HepG2 (cell line): Measurements from ENCODE around the gene MYH7B. TPM values are rescaled to one million over a fixed set of nuclear protein-coding genes. Genes with fewer than 3 reads are reported as not detected.
A peak's percentile ranks its signal among the peaks of the same experiment; 100 is the strongest.

Experiments used
- ATAC-seq: fragments of 200-7000 bp; cut with Tn5 transposase; 3 replicates; pipeline ENCODE4 v1.9.1; 2020; ENCODE audit warnings: mild to moderate bottlenecking, moderate library complexity
- BruUV-seq: library from RNA; stranded (reverse); fragments of 400-500 nt; replicated peaks from 2 replicates; lab custom pipeline; 2021; lab: Mats Ljungman, UMichigan
- CTCF ChIA-PET: fragments of 300-600 bp; formaldehyde crosslinking; extraction: SDS; loops from one replicate; lab custom pipeline; 2021; ENCODE audit warnings: low total read pairs, inconsistent platforms, low intra/inter-chr PET ratio; lab: Yijun Ruan, JAX
- POLR2A ChIA-PET: fragments of 350-600 bp; sonication (Branson Sonifier 250); formaldehyde crosslinking; loops from one replicate; lab custom pipeline; 2020; ENCODE audit warnings: antibody characterized with exemption, inconsistent platforms; lab: Yijun Ruan, JAX
- DNase-seq: peaks from one replicate; pipeline ENCODE4 v3.0.0-alpha.2; 2015; ENCODE audit warnings: low spot score
- FAIRE-seq: peaks from 3 replicates; lab custom pipeline; 2011; peaks lifted over from hg19 to GRCh38; lab: Jason Lieb, UNC
- H2AFZ ChIP-seq: one replicate; pipeline ENCODE4 v1.6.1; 2011; ENCODE audit warnings: low read length, inconsistent platforms
- H3K27ac ChIP-seq: fragments of 300-600 bp; 3 replicates; pipeline ENCODE4 v1.8.0; 2011; ENCODE audit warnings: mixed run types, mild to moderate bottlenecking, mixed read lengths, low read length, inconsistent platforms; ENCODE audit not compliant: insufficient read depth; ENCODE audit errors: extremely low read length
- H3K27me3 ChIP-seq, 2 experiments: fragments of 200-600 bp in 1 of 2; 2 replicates in 1 of 2; 3 replicates in 1 of 2; pipeline versions ENCODE4 v1.6.0 to v1.8.0; 2011; ENCODE audit warnings: low read length in 2 of 2, mild to moderate bottlenecking in 2 of 2, moderate library complexity in 2 of 2, inconsistent platforms in 1 of 2; ENCODE audit not compliant: insufficient read depth in 2 of 2, control insufficient read depth in 1 of 2
- H3K36me3 ChIP-seq, 2 experiments: fragments of 200-600 bp in 1 of 2; replicated peaks in 1 of 2; 2 replicates in 1 of 2; 3 replicates in 1 of 2; pipeline versions ENCODE4 v1.5.1 to v1.8.0; 2011; ENCODE audit warnings: low read length in 2 of 2, inconsistent platforms in 1 of 2; ENCODE audit not compliant: insufficient read depth in 2 of 2, control insufficient read depth in 1 of 2
- H3K4me1 ChIP-seq: 2 replicates; pipeline ENCODE4 v1.5.1; 2012; ENCODE audit warnings: low read length, inconsistent platforms; ENCODE audit not compliant: insufficient read depth
- H3K4me2 ChIP-seq: 2 replicates; pipeline ENCODE4 v1.6.0; 2011; ENCODE audit warnings: low read depth, low read length, inconsistent platforms
- H3K4me3 ChIP-seq, 3 experiments: fragments of 200-600 bp in 1 of 3; sonication (generic), shearing (Covaris generic) in 1 of 3; replicated peaks in 1 of 3; 2 replicates each; pipeline ENCODE4 v1.5.1; 2011 to 2016; ENCODE audit warnings: low read length in 3 of 3, inconsistent platforms in 2 of 3, low read depth in 2 of 3, mild to moderate bottlenecking in 2 of 3, control low read depth in 1 of 3, mixed read lengths in 1 of 3; ENCODE audit not compliant: insufficient read depth in 1 of 3
- H3K79me2 ChIP-seq: one replicate; pipeline ENCODE4 v1.6.1; 2011; ENCODE audit warnings: low read length, inconsistent platforms; ENCODE audit not compliant: insufficient read depth
- H3K9ac ChIP-seq: 2 replicates; pipeline ENCODE4 v1.6.0; 2011; ENCODE audit warnings: mild to moderate bottlenecking, low read depth, low read length, inconsistent platforms; ENCODE audit not compliant: insufficient read depth
- H3K9me3 ChIP-seq: 2 replicates; pipeline ENCODE4 v1.5.1; 2012; ENCODE audit warnings: mild to moderate bottlenecking, low read length
- H4K20me1 ChIP-seq: 2 replicates; pipeline ENCODE4 v1.6.0; 2011; ENCODE audit warnings: inconsistent platforms, mild to moderate bottlenecking, low read length, moderate library complexity; ENCODE audit not compliant: insufficient read depth
- AKAP8 ChIP-seq: sonication (generic); formaldehyde crosslinking; IDR thresholded peaks from 2 replicates; pipeline ENCODE4 v1.5.1; 2020; ENCODE audit warnings: mild to moderate bottlenecking, missing genetic modification reagents
- ATM ChIP-seq: fragments of 450-650 bp; IDR thresholded peaks from 2 replicates; pipeline ENCODE4 v1.7.1; 2017; ENCODE audit warnings: mild to moderate bottlenecking, borderline replicate concordance
- DR1 ChIP-seq: sonication (generic); formaldehyde crosslinking; IDR thresholded peaks from 2 replicates; pipeline ENCODE4 v1.8.0; 2021; ENCODE audit warnings: mild to moderate bottlenecking, missing genetic modification reagents, inconsistent platforms
- E2F5 ChIP-seq: sonication (generic); formaldehyde crosslinking; conservative IDR thresholded peaks from 2 replicates; pipeline ENCODE4 v1.4.0; 2020; ENCODE audit warnings: missing genetic modification reagents
- ERF ChIP-seq: IDR thresholded peaks from 2 replicates; pipeline ENCODE4 v1.6.1; 2018; ENCODE audit warnings: missing biosample characterization, missing genetic modification reagents
- HHEX ChIP-seq: IDR thresholded peaks from 2 replicates; pipeline ENCODE4 v1.6.1; 2016; ENCODE audit warnings: control low read depth
- IKZF5 ChIP-seq: IDR thresholded peaks from 2 replicates; pipeline ENCODE4 v1.6.1; 2018; ENCODE audit warnings: missing genetic modification reagents, mild to moderate bottlenecking, missing compliant biosample characterization
- KLF9 ChIP-seq: IDR thresholded peaks from 2 replicates; pipeline ENCODE4 v1.6.1; 2016; ENCODE audit warnings: low read depth
- MED13 ChIP-seq: sonication (generic); formaldehyde crosslinking; IDR thresholded peaks from 2 replicates; pipeline ENCODE4 v1.5.0; 2020; ENCODE audit warnings: missing genetic modification reagents
- NFYC ChIP-seq: IDR thresholded peaks from 2 replicates; pipeline ENCODE4 v1.6.1; 2016; ENCODE audit warnings: missing genetic modification reagents, missing compliant biosample characterization
- PAXIP1 ChIP-seq: sonication (generic); formaldehyde crosslinking; conservative IDR thresholded peaks from 2 replicates; pipeline ENCODE4 v1.4.0; 2020; ENCODE audit warnings: mild to moderate bottlenecking, missing genetic modification reagents, moderate library complexity
- RAD51 ChIP-seq: fragments of 450-650 bp; IDR thresholded peaks from 2 replicates; pipeline ENCODE4 v1.6.1; 2016; ENCODE audit warnings: borderline replicate concordance
- SP5 ChIP-seq: IDR thresholded peaks from 2 replicates; pipeline ENCODE4 v1.6.1; 2016; ENCODE audit warnings: low read depth, borderline replicate concordance
- ZNF138 ChIP-seq: sonication (generic); formaldehyde crosslinking; IDR thresholded peaks from 2 replicates; pipeline ENCODE4 v1.5.0; 2020; ENCODE audit warnings: mild to moderate bottlenecking, low read depth, missing genetic modification reagents
- in situ Hi-C: cut with HindIII; loops from 2 replicates; pipeline ENCODE4 v1.10.0; 2017; ENCODE audit warnings: low pct_unique_long_range_greater_than_20kb; ENCODE audit not compliant: extremely low pct_ligation_motif_present
- intact Hi-C: fragments of 100-400 bp; cut with micrococcal nuclease; formaldehyde crosslinking; loops from one replicate; pipeline ENCODE4 v1.10.0; 2022; ENCODE audit not compliant: unreplicated experiment
- polyA plus RNA-seq, 8 experiments: library from polyadenylated mRNA; depleted of rRNA in 3 of 8; stranded (reverse) in 7 of 8; unstranded in 1 of 8; fragments of >200 nt; fragmentation: Illumina TruSeq in 4 of 8; extraction: Trizol in 4 of 8; gene quantifications; 2 replicates each; pipeline versions ENCODE4 v1.2.1 to v1.2.3, GENCODE V29; 2011 to 2016; ENCODE audit warnings: low read depth in 4 of 8, missing spikeins in 1 of 8, mixed read lengths in 1 of 8; ENCODE audit not compliant: insufficient read depth in 1 of 8
- total RNA-seq, 5 experiments: library from RNA; depleted of rRNA; stranded (reverse); fragments of >200 nt; fragmentation: Illumina TruSeq; extraction: Trizol; gene quantifications; 2 replicates each; pipeline ENCODE4 v1.2.3, GENCODE V29; 2016; ENCODE audit warnings: low read depth in 1 of 5
- TF ChIP-seq, protein P1 (sequence below): sonication (generic); IDR thresholded peaks from 2 replicates; pipeline ENCODE4 v1.6.1; 2016; ENCODE audit warnings: low read depth, borderline replicate concordance

The MYH7B gene
- total and polyA plus RNA-seq, 2 of the 13 experiments (the other 11 are each of a cell fraction or from before 2014, with no cell fraction given): 0.05 to 0.20 TPM

DNA sequence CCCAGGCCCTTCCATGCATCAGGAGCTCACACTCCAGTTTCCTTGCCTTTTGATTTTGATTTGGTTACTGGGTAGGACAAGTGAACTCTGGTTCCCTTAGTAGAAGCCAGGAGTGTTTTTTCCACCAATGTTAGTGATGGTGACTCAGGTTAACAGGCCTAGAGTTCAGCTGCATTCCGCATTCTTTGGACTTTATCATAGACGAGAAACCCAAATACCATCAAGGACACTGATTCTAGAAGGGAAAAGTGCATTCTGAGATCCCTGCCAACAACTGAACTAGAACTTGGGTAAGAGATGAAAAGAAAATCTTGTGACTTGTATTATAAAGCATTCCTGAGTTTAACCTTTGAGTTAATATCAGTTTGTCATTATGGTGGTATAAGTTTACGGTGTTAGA is 9.0 kb upstream of the MYH7B start (continued):
- TF ChIP-seq HHEX (no peak), NFYC (CRISPR knock-in tag) (no peak), PAXIP1 (CRISPR knock-in tag) (peak; percentile 53; the same call in 1 of the 2 replicates), ZNF138 (no peak), DR1 (CRISPR knock-in tag) (no peak), SP5 (CRISPR knock-in tag) (no peak)

GRCh38 chr20:34947336-34947735 is 8.3 kb upstream of the MYH7B start:
- ATAC-seq: no peak
- no peaks in the 10 kb centered on the region for H3K27me3 ChIP-seq
- peaks cover 9 to 44% of the 10 kb centered on the region in 2 experiments for H3K36me3 ChIP-seq
- DNase-seq: no peak
- no peaks in the 10 kb centered on the region for H4K20me1 ChIP-seq
- no peak overlapping the region for H2AFZ ChIP-seq
- ChIA-PET POLR2A (no interaction called here), CTCF (no interaction called here)
- in situ Hi-C loops: no loop called here
- no peak overlapping the region for H3K4me2 ChIP-seq
- H3K4me3 ChIP-seq: no peak overlapping the region
- FAIRE-seq: no peak
- no peaks in the 10 kb centered on the region for H3K9me3 ChIP-seq
- intact Hi-C loops: no loop called here
- BruUV-seq: no TSS peak
- no peak overlapping the region for H3K9ac ChIP-seq
- no peaks in the 10 kb centered on the region for H3K79me2 ChIP-seq
- H3K27ac ChIP-seq: no peak overlapping the region
- H3K4me1 ChIP-seq: peaks cover 22% of the 10 kb centered on the region
- TF ChIP-seq ERF (CRISPR knock-in tag) (no peak), ATM (no peak), AKAP8 (CRISPR knock-in tag) (no peak), IKZF5 (no peak), E2F5 (CRISPR knock-in tag) (no peak), PAXIP1 (CRISPR knock-in tag) (no peak), MED13 (CRISPR knock-in tag) (no peak), KLF9 (no peak), RAD51 (no peak)
- TF ChIP-seq, protein P1, sequence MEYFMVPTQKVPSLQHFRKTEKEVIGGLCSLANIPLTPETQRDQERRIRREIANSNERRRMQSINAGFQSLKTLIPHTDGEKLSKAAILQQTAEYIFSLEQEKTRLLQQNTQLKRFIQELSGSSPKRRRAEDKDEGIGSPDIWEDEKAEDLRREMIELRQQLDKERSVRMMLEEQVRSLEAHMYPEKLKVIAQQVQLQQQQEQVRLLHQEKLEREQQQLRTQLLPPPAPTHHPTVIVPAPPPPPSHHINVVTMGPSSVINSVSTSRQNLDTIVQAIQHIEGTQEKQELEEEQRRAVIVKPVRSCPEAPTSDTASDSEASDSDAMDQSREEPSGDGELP: no peak
